ENCODE results near the gene CLDN10. TPM values are rescaled to one million over a fixed set of nuclear protein-coding genes. Genes with fewer than 3 reads are reported as not detected.

Gene CLDN10, protein sequence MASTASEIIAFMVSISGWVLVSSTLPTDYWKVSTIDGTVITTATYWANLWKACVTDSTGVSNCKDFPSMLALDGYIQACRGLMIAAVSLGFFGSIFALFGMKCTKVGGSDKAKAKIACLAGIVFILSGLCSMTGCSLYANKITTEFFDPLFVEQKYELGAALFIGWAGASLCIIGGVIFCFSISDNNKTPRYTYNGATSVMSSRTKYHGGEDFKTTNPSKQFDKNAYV
- 0.76 TPM for total RNA-seq

DNA sequence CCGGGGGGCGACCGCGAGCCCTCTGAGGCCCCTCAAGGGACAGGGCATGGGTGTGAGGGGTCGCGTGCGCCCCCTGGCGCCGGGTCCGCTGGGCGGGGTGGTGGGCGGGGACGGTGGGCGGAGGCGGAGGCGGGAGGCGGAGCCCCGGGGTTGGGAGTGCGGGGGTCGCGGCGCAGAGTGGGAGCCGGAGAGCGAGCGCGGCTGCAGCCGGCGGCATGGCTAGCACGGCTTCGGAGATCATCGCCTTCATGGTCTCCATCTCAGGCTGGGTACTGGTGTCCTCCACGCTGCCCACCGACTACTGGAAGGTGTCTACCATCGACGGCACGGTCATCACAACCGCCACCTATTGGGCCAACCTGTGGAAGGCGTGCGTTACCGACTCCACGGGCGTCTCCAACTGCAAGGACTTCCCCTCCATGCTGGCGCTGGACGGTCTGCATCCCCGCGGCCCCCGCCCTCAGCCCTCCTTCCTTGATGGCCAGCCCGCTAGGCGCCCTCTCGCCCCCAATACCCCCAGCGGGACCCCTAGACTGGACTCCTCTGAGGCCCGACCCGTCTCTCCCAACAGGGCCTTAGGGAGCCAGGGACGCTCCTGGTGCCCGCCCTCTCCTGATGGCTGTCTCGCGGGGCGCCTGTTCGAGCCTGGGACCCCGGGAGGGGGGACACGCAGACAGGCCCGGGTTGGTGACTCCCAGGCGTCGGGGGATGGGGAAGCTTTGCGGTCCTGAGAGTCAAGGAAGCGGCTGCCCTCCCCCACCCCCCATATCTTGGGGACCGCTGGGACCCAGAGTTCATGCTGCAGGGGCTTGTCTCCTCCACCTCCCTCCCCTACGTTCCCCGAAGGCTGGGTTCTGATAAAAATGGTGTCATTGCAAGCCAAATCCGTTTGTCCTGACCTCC, at the start of gene CLDN10:
Gene CLDN10 (plus strand): TSS at position 182 of the 903 bp plus-strand sequence. CDS start 34 bp downstream, at position 216.
- ATAC-seq: peak; percentile 33

DNA sequence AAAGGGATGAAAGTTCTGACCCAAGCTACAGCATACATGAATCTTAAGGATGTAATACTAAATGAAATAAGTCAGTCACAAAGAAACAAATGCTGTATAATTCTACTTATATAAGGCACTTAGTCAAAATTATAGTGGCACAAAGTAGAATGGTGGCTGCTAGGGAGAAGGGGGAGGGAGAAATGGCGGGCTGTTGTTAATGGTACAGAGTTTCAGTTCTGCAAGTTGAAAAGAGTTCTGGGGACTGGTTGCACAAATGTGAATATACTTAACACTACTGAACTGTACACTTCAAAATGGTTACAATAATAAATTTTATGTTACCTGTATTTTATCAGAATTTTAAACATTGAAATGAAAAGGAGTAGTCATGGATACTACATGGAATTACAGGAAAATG, 48.9 kb upstream of the CLDN10 start:
- no peak for ATAC-seq

DNA sequence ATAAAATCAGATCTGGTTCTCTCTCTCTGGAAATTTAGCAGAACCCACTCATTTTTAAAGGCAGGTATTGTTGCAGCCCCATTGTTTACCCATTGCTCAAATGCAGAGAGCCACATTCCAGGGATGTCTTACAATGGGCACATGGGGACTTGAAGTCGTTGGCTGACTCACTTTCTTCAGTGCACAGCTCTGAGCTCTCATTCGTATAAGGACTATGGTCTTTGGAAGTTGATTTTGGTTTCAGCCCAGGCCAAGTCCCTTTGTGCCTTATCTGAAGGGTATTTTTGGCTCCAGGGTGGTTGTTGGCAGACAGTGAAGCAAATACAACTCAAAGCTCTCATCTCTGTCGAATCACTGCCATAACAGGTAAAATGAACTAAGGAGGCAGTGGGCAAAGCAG, 47.3 kb upstream of the CLDN10 start:
- ATAC-seq: no peak

GRCh38 chr13:95505986-95506385, 46.5 kb upstream of the CLDN10 start:
- no peak for ATAC-seq

- ATAC-seq: no peak
These were observed 44.5 kb upstream of the CLDN10 start for GRCh38 chr13:95507991-95508390.

DNA sequence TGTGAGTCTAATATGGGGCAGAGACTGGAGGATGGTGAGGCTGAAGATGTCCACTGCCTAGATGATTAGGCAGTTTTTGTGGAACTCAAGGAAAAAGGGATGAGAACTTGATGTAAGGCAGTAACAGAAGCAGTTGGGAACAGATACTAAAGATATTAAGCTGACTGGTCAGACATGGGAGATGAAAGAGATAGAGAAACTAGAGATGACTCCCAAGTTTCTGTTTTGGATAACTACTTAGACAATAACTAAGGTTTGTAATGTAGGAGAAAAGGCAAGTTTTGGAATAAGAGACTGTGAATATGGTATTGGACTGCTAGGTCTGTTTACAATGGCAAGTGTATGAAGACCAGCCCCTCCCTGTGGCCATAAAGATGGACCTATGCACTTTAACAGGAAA, 43.5 kb upstream of the CLDN10 start:
- ATAC-seq: no peak

GRCh38 chr13:95509521-95510310, 42.8 kb upstream of the CLDN10 start:
- ATAC-seq: peak; percentile 76

- ATAC-seq: no peak
These were observed 41.6 kb upstream of the CLDN10 start for GRCh38 chr13:95510950-95511349.

DNA sequence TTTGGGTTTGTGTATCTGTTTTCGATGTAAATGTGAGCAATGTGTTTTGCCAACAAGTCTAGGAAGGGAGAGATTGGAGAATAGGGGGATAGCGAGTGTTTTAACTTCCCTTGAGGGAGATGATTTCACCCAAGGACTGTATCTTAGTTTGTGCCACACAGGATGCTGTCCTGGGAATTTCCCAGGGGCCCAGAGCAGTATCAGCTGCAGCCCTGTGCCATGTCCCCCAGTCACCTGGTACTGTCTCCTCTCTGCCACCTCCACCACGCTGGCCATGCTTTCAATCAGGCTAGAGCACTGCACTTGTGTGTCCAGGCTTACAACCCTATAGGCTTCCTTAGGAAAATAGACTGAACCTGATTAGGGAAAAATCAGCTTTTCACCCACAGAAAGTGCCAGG, 40.1 kb upstream of the CLDN10 start:
- ATAC-seq: no peak

GRCh38 chr13:95512957-95513356, 39.6 kb upstream of the CLDN10 start:
- ATAC-seq: peak; percentile 56

- peak; percentile 66 for ATAC-seq
These were observed 36.9 kb upstream of the CLDN10 start for GRCh38 chr13:95515606-95516005.

DNA sequence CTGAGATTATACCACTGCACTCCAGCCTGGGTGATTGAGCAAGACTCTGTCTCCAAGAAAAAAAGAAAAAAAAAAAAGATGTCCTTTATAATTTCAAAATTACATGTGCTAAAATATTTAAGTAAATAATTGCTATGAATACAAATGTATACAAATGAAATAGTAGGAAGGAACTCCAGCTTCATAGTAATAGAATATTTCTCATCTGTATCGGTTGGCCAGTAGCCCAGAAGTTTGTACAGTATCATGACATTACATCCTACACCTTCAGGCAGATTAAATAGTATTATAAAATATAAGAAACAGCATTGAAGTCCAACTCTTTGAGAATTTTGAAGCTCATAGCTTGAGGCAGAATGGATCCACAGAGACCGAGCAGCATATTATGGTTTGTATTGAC, 36.5 kb upstream of the CLDN10 start:
- ATAC-seq: peak; percentile 65

DNA sequence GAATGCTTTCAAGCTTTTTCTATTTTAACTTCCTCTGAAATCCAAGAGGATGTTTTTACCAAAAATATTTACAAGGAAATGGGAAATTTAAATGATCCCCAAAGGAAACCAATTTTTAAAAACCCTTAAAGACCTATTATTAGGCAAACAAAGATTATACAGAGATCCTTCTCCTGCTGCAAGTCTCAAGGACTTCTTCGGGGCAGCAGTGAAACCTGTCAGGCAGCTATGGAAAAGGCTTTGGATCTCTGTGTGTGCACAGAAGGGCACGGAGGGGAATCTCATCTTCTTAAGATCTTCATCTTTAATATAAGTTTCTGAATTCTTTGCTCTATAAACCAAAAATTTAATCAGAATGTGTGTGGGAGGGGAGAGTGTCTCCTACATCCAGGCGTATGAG, 36.0 kb upstream of the CLDN10 start:
- no peak for ATAC-seq

GRCh38 chr13:95523598-95523997, 28.9 kb upstream of the CLDN10 start:
- ATAC-seq: no peak

- ATAC-seq: peak; percentile 95
These were observed 28.1 kb upstream of the CLDN10 start for GRCh38 chr13:95524264-95524901.

- no peak for ATAC-seq
These were observed 24.6 kb upstream of the CLDN10 start for GRCh38 chr13:95527955-95528354.

DNA sequence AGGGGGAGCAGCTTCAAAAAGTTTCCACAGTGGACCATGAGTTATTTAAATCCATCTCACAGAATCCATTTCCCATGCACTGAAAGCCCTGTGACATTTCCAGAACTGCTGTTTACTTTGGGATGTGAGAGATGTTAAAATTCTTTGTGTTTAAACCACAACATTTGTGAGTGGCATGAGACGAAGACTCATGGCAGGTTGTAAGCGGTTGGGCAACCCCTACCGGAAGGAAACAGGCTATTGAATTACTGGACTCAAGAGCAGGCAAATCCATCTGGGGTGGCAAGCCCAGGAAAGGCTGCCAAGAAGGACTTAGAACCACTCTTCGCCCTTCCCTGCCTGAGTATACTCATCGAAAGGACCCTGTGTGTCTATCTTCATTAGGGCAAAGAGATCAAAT, 22.3 kb upstream of the CLDN10 start:
- ATAC-seq: peak; percentile 86

DNA sequence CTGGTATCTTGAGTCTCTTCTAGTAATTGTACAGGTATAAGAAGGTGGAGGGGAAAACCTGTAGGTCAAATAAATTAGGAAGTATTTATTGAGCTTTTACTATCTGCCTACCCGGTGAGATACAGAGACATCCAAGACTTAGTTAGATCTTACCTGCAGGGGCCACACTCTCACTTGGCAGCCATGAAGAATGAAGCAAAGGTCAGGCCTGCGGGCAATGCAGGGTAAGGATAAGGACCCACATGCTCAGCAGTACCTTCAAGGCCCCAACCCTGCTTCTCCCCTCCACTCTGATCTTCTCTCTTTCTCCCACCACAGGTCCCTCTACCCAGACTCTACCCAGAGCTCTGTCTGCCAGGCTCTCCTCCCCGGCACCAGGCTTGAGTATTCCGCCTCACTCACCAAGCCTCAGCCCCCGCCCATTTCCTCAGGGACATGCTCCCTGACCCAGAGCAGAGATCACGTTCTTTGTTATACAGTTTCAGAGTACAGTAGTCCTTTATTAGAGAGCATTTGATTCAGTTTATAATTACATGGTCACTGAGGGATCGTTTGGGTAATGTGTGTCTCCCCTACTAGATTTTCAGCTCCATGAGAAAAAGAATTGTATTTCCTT, 18.9 kb upstream of the CLDN10 start:
- no peak for ATAC-seq

DNA sequence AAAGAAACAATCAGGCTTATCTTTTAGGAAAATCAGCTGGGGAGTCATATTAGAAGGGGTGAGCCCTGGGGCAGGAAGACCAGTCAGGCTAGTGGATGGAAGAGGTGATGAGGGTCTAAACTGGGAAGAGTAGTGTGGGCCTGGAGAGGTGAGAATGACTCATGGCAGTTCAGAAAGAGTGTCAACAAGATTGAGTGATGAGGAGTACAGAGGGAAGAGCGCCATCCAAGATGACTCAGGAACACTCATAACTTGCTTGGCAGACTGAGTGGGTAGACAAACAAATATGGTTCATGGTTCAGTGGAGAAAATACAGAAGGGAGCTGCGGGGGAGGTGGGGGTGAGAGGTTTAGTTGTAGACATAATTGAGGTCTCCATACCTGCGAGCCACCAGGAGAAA, 17.3 kb upstream of the CLDN10 start:
- ATAC-seq: peak; percentile 98

GRCh38 chr13:95536632-95537241, 15.8 kb upstream of the CLDN10 start:
- no peak for ATAC-seq

DNA sequence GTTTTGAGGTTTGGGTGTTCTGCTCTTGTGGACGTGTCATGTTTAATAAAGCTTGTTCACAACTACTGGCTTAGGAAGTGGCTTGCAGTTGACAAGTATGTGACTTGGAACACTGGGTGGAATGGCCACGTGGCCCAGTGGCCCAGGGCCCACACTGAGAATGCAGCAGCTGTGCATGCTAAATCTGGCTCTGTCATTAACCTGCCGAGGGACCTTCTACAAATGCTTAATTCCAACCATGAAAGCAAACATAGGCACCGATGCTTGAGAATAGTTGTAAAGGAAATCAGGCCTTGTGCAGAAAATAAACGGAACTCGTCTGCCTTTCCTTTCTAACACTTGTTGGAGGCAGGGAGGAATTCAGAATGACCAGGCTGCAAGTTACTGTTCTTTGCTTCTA, 11.6 kb upstream of the CLDN10 start:
- ATAC-seq: no peak

DNA sequence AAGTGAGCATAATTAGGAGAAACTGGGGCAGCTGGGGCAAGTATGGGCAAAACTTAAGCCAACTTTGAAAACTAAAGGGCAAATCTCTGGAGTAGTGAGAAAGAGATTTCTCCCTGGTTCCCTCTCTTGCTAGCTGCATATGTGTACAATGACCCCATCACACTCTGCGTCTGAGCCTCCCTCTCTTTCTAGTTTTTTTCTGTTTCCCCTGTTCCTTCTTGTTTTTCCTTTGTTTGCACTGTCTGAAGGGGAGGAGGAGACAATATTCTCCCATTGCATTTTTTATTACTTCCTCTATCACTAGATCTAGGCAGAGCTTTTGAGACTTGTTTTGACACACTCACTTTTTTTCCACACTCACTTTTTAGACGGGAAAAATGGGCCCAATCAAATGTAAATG, 11.2 kb upstream of the CLDN10 start:
- no peak for ATAC-seq

All from esophagus mucosa (tissue), 1 donor.